Muscle layer of colon (tissue), 2 donors: Measurements from ENCODE around the gene KCNK17.

Experiments
- H3K27ac ChIP-seq: one replicate; pipeline ENCODE4 v1.7.0; 2013; ENCODE audit warnings: low read depth, mild to moderate bottlenecking, low read length, moderate library complexity
- H3K27me3 ChIP-seq, 2 donors: one replicate each; pipeline ENCODE4 v1.7.0; 2013; ENCODE audit warnings: low read length in 2 of 2, mild to moderate bottlenecking in 2 of 2; ENCODE audit not compliant: insufficient read depth in 2 of 2, control insufficient read depth in 1 of 2
- H3K36me3 ChIP-seq: one replicate; pipeline ENCODE4 v1.7.0; 2013; ENCODE audit warnings: mild to moderate bottlenecking, low read length; ENCODE audit not compliant: insufficient read depth
- H3K4me1 ChIP-seq: one replicate; pipeline ENCODE4 v1.7.0; 2013; ENCODE audit warnings: mild to moderate bottlenecking, low read length; ENCODE audit not compliant: insufficient read depth
- H3K4me3 ChIP-seq, 2 donors: one replicate each; pipeline ENCODE4 v1.7.0; 2013; ENCODE audit warnings: low read length in 2 of 2, low read depth in 1 of 2, mild to moderate bottlenecking in 1 of 2, moderate library complexity in 1 of 2
- H3K9ac ChIP-seq: one replicate; pipeline ENCODE4 v1.7.0; 2013; ENCODE audit warnings: low read length
- H3K9me3 ChIP-seq: one replicate; pipeline ENCODE4 v1.7.0; 2013; ENCODE audit warnings: mild to moderate bottlenecking, low read length
- donor health status: abdominal sarcoma.
- donor health status: Adenocarcinoma of cecum.

The KCNK17 gene, protein sequence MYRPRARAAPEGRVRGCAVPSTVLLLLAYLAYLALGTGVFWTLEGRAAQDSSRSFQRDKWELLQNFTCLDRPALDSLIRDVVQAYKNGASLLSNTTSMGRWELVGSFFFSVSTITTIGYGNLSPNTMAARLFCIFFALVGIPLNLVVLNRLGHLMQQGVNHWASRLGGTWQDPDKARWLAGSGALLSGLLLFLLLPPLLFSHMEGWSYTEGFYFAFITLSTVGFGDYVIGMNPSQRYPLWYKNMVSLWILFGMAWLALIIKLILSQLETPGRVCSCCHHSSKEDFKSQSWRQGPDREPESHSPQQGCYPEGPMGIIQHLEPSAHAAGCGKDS

DNA sequence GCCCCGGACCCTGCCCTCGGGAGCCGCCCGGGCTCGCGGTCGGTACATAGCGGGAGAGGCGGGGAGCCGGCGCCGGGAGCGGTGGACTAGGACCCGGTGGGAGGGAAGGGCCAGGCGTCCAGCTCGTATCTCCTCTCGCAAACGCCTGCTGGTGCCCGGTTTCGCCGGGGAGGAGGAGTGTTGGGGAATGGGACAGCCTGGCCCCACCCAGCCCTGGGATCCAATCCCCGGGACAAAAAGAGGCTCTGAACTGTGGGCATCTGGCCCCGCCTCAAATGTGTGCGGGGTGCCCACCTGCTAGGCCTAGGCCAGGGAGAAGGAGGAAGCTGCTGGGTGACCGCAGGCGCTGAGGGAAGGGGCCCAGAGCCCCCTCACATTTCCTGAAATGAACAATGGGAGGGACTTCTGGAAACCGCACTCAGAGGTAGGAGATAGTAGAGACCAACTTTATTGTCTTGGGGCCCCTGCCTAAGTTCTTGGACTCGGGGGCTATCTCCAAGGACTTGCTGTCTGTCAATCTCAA, at the start of gene KCNK17:
Gene KCNK17 (minus strand): TSS at position 147 of the 523 bp plus-strand sequence. CDS start 99 bp downstream, at position 48.
- Histone ChIP-seq H3K4me1 (no peaks in the 10 kb centered on the region), H3K27me3 (peaks cover 28 to 43% of the 10 kb centered on the region in 2 donors)

GRCh38 chr6:39363280-39363679, 49.1 kb upstream of the KCNK17 start:
- Histone ChIP-seq H3K27ac (no peak overlapping the region), H3K36me3 (no peaks in the 10 kb centered on the region), H3K9me3 (no peaks in the 10 kb centered on the region), H3K27me3 (no peaks in the 10 kb centered on the region), H3K4me1 (peaks cover 3% of the 10 kb centered on the region), H3K4me3 (no peak overlapping the region), H3K9ac (no peak overlapping the region)

More for the DNA sequence above, at the start of gene KCNK17:
- no peak within 1 kb of the TSS for H3K27ac ChIP-seq
- H3K9me3 ChIP-seq = no peaks in the 10 kb centered on the region
- no peak within 1 kb of the TSS for H3K9ac ChIP-seq
- H3K36me3 ChIP-seq = no peaks in the 10 kb centered on the region
- H3K4me3 ChIP-seq = no peak within 1 kb of the TSS

DNA sequence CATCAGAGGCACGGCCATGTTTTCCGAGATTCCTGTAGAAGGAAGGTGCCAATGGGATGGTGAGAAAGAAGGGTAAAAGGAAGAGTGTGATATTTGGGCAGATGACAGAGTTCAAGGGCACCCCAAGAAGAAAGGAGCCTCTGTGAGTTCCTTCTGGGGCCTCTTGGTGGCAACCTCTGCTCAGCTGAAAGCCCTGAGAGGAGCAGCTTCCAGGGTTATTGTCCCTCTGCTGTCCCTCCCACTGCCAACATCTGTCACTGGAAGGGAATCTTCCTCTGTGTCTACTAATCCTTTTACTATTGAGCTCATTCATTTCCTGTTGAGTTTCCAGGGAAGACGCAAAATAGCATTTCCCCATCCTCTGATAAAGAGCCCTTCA, 48.3 kb upstream of the KCNK17 start:
- Histone ChIP-seq H3K36me3 (no peaks in the 10 kb centered on the region), H3K4me3 (no peak overlapping the region), H3K9ac (no peak overlapping the region), H3K27ac (no peak overlapping the region), H3K27me3 (no peaks in the 10 kb centered on the region), H3K4me1 (peaks cover 3% of the 10 kb centered on the region), H3K9me3 (no peaks in the 10 kb centered on the region)

GRCh38 chr6:39361657-39362486, 47.7 kb upstream of the KCNK17 start:
- no peak overlapping the region for H3K27ac ChIP-seq
- no peak overlapping the region for H3K4me3 ChIP-seq
- H3K9ac ChIP-seq = no peak overlapping the region
- peaks cover 3% of the 10 kb centered on the region for H3K4me1 ChIP-seq
- no peaks in the 10 kb centered on the region for H3K36me3 ChIP-seq
- H3K27me3 ChIP-seq = no peaks in the 10 kb centered on the region
- no peaks in the 10 kb centered on the region for H3K9me3 ChIP-seq

DNA sequence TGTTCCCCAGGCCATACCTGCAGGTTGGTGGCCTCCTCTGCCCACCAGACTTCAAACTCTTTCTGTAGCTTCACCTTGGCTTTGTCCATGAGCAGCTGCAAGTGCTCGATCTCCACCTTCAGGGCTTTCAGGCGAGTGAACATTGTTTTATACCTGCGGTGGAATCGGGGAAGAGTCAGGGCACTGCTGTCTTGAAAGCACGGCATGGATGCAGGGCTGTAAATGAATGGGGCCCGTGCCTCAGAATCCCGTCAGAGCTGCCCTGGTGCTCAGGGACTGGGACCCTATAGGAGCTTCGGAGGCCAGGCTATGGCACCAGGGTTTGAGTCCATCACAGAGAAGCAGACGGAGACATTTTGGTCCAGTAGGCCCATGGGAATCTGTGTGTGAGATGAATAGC, 46.2 kb upstream of the KCNK17 start:
- Histone ChIP-seq H3K9ac (no peak overlapping the region), H3K9me3 (no peaks in the 10 kb centered on the region), H3K27ac (no peak overlapping the region), H3K4me1 (peaks cover 3% of the 10 kb centered on the region), H3K36me3 (no peaks in the 10 kb centered on the region), H3K27me3 (no peaks in the 10 kb centered on the region), H3K4me3 (no peak overlapping the region)

DNA sequence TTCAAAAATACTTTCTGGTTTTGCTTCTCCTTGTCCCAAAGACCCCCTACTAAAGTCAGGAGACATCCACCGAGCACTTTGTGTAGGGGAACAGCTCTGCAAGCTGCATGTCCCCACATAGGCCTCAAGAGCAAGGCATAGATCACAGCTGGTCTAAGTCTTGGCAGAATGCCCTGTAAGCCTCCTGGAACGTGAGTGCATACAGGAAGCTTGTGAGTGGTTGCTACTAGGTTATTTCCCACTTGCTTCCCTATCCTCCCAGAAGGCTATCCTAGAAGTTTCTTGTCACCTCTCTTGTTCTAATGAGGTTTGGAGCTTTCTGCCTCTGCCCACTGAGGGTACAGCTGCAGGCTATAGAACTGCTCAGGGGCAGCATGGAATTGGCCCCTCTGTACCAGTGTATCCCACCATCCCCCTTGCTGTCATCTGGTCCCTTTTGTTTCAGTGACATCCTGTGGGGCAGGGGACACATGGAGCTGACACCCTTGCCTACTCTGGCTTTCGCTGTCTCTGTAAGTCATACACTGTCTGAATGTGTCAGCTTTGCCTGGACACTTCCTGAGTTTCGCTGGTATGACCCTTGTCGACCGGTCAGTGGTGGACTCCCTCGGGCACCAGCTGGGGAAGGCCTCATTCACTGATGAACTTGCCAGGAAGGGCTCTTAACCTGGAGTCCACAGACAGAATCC, 43.9 kb upstream of the KCNK17 start:
- peaks cover 3% of the 10 kb centered on the region for H3K4me1 ChIP-seq

DNA sequence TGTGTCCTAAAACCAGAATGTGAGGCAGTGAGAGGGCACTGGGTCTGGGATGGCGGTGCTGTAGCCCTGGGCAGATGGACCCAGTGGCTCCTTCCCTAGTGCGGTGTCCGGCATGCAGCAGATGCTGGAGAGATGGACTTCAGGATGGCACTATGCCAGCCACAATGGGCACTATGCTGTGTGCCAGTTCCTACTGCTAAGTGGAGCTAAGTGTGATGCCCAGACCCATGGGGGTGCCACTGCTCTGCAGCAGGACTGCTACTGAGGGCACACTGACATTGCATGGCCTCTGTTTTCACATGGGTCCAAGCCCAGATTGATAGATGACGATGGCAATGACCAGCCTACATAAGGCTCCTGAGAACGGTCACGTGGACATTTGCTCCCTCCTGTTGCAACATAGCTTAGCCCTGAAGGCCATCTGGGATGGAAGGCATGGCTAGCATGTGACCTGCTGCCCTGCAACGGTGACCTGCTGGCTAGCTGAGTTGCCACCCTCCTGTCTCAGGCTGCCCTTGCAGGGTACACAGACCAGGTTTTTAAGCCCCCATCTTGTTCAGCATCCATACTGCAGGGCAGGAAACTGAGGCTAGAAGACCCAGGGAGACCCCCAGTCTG, 39.6 kb upstream of the KCNK17 start:
- H3K4me3 ChIP-seq = no peak overlapping the region
- no peaks in the 10 kb centered on the region for H3K9me3 ChIP-seq
- no peak overlapping the region for H3K27ac ChIP-seq
- no peaks in the 10 kb centered on the region for H3K36me3 ChIP-seq
- no peak overlapping the region for H3K9ac ChIP-seq
- H3K27me3 ChIP-seq = no peaks in the 10 kb centered on the region
- H3K4me1 ChIP-seq = no peaks in the 10 kb centered on the region

More for the DNA sequence above, 43.9 kb upstream of the KCNK17 start:
- Histone ChIP-seq H3K27me3 (no peaks in the 10 kb centered on the region), H3K9ac (no peak overlapping the region), H3K36me3 (no peaks in the 10 kb centered on the region), H3K27ac (no peak overlapping the region), H3K9me3 (no peaks in the 10 kb centered on the region), H3K4me3 (no peak overlapping the region)

DNA sequence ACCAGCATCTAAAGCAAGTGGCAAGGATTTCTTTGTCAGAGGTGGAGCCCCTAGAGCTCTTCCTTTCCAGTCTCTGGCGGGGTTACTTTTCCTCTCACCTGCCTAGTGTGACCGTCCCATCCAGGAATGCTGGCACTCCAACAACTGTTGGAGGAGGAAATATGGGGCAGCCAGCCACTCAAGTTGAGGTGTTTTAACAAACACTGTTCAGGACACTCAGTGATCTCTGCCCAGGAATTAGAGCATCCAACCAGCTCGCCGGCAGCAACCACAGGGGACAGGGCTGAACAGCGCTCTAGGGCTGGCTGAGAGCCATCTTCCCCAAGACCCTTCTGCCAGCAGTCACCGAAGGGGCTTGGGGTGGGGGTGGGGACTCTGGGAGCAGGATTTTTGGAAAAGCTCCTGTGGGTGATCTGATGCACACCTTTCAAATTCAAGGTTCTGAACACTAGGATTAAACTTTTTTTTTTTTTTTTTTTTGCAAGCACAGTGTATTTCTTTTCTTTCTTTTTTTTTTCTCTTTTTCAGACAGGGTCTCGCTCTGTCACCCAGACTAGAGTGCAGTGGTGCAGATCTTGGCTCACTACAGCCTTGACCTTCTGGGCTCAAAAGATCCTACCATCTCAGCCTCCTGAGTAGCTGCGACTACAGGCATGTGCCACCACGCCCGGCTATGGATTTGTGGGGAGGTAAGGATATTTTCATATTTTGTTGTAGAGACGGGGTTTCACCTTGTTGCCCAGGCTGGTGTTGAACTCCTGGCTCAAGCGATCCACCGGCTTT, 36.7 kb upstream of the KCNK17 start:
- H3K9ac ChIP-seq = no peak overlapping the region
- H3K27me3 ChIP-seq = no peaks in the 10 kb centered on the region
- H3K9me3 ChIP-seq = no peaks in the 10 kb centered on the region
- H3K4me3 ChIP-seq = no peak overlapping the region
- H3K4me1 ChIP-seq = no peaks in the 10 kb centered on the region
- no peaks in the 10 kb centered on the region for H3K36me3 ChIP-seq
- no peak overlapping the region for H3K27ac ChIP-seq

GRCh38 chr6:39348740-39349139, 34.5 kb upstream of the KCNK17 start:
- H3K9ac ChIP-seq = no peak overlapping the region

DNA sequence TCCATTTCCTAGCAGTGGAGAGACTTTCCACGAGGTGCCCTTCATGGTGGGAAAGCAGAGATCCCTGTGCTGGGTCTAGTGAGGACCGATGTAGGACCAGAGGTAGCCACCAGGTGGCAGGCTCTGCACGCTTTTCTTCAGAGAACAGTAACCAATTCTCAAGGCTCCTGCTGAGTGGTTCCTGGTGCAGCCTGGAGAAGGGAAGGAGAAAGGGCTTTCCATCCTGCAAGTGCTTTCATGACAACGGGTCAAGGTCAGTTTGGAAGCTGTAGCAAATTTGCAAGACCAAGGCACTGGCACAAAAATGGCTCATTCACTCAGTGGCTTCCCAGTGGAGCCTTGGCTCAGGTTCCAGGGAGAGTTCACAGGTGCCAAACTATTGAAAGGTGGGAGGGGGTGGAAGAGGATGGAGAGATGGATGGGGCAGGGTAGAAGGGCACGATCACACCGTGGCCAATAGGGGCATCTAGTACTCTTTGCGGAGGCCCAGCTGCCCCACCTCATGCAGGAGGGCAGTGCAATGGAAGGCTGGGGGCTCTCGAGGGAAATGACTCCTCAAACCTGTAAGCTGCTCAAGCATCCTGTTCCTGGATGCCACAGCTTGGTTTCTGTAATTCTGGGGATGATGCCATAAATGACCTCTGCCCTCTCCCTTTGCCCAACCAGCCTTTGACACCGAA, 33.8 kb upstream of the KCNK17 start:
- Histone ChIP-seq H3K36me3 (no peaks in the 10 kb centered on the region), H3K9me3 (no peaks in the 10 kb centered on the region), H3K9ac (no peak overlapping the region), H3K4me1 (no peaks in the 10 kb centered on the region), H3K27me3 (no peaks in the 10 kb centered on the region), H3K4me3 (no peak overlapping the region), H3K27ac (no peak overlapping the region)

More at GRCh38 chr6:39348740-39349139, 34.5 kb upstream of the KCNK17 start:
- H3K4me1 ChIP-seq = no peaks in the 10 kb centered on the region
- H3K36me3 ChIP-seq = no peaks in the 10 kb centered on the region
- no peaks in the 10 kb centered on the region for H3K9me3 ChIP-seq
- H3K27me3 ChIP-seq = no peaks in the 10 kb centered on the region
- H3K4me3 ChIP-seq = no peak overlapping the region
- H3K27ac ChIP-seq = no peak overlapping the region
